ENCODE data around the gene LHFPL6.

- TF ChIP-seq CTCF (conservative IDR thresholded peaks at IDR 0.05 in 1 of 2, IDR thresholded peaks at IDR 0.05 in 1 of 2; ENCODE audit: extremely low read depth in 1 of 2, insufficient read depth in 1 of 2, low read depth in 1 of 2, low read length in 2 of 2): no peak
- TF ChIP-seq EZH2 (IDR thresholded peaks at IDR 0.05; ENCODE audit: borderline replicate concordance, low read length): no peak
These were observed 493 bp upstream of the LHFPL6 start for GRCh38 chr13:39603424-39603947.

Data from mammary epithelial cell (primary cell).